ENCODE results near the gene NME3.

Gene NME3

DNA sequence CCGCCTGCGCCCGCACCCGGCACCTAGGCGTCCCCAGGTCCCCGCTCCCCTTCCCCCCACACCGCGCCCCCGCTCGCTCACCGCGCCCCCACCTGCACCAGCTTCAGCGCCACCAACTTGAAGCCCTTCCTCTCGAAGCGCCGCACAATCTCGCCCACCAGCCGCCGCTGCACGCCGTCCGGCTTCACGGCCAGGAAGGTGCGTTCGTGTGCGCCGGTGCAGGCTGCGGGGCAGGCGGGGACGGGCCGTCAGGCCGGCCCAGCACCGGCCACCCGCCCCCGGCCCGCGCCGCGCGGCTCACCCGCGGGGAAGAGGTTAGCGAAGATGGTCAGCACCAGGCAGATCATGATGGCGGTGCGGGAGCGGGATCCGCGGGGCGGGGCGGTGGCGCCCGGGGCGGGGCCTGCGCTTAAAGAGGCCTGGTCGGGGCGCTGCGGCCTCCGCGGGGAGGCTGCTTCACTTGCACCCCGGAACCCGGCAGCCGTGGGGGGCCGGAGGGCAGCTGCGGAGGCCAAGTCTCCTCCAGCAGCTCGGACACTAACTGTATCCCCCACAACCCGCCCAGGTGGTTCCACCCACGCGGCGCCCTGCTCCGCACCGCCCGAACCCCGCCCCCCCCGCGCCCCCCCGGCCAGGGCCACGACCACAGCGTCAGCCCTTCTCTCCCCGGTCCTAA lies at the start of gene NME3:
Gene NME3 (minus strand): TSS at position 356 of the 676 bp plus-strand sequence. CDS start 9 bp downstream, at position 347.
- TF ChIP-seq GATA2 (IDR thresholded peaks at IDR 0.05; ENCODE audit: low read depth, low read length) (no peak), GATA3 (IDR thresholded peaks at IDR 0.05; ENCODE audit: low read depth, low read length) (no peak)

DNA sequence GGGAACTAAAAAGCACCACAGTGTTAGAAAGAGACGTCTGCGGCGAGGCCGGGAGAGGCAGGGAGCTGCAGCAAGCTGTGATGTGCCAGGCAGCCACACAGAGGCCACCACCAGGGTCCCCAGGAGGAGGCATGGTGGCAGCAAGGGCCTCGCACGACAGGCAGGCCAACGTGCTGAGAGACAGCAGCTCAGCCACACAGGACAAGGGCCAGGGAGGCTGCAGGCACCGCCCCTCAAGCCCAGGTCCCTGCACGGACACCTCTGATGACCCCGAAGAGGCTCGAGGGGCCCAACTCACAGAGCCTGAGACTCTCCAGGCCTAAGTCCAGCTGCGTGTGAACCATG lies 49.6 kb upstream of the NME3 start:
- TF ChIP-seq GATA3 (IDR thresholded peaks at IDR 0.05; ENCODE audit: low read depth, low read length) (no peak), GATA2 (IDR thresholded peaks at IDR 0.05; ENCODE audit: low read depth, low read length) (no peak)

DNA sequence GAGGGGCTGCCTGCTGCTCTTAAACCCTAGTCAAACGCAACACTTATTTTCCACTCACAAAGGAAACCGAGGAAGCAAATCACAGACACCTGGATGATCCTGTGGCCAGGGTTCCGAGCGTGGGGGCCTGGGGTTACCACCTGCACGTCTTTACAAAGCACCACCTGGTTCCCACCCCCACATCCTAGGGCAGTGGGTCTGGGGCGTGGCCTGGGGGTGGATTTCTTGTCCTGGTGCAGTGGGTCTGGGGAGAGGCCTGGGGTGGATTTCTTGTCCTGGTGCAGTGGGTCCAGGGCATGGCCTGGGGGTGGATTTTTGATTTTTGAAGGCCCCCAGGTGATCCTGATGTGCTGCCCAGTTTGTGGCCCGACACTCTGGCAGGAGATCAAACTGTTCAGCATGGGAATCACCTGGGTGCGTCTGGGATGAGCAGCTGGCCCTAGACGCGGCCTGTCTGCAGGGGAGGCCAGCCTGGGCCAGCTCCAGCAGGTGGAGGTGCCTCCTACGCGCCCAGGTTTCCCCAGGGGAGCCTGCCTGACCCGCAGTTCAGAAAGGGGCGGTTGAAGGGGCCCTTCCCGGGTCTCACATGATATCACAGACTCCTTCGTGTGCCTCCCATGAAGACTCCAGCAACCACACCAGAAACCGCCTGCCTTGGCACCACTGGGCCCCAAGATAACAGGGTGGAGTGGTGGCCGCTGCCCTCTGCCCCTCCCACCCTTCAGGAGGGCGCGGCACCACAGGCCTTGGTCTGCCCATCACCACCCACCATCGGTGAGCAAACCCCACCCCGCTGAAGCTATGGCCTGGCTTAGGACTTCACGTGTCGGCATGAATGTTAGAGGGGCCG lies 49.0 kb upstream of the NME3 start:
- TF ChIP-seq GATA3 (IDR thresholded peaks at IDR 0.05; ENCODE audit: low read depth, low read length): no peak
- no peak for TF ChIP-seq GATA2 (IDR thresholded peaks at IDR 0.05; ENCODE audit: low read depth, low read length)

- TF ChIP-seq GATA3 (IDR thresholded peaks at IDR 0.05; ENCODE audit: low read depth, low read length): no peak
- TF ChIP-seq GATA2 (IDR thresholded peaks at IDR 0.05; ENCODE audit: low read depth, low read length): no peak
These were observed 48.3 kb upstream of the NME3 start for GRCh38 chr16:1819611-1820010.

DNA sequence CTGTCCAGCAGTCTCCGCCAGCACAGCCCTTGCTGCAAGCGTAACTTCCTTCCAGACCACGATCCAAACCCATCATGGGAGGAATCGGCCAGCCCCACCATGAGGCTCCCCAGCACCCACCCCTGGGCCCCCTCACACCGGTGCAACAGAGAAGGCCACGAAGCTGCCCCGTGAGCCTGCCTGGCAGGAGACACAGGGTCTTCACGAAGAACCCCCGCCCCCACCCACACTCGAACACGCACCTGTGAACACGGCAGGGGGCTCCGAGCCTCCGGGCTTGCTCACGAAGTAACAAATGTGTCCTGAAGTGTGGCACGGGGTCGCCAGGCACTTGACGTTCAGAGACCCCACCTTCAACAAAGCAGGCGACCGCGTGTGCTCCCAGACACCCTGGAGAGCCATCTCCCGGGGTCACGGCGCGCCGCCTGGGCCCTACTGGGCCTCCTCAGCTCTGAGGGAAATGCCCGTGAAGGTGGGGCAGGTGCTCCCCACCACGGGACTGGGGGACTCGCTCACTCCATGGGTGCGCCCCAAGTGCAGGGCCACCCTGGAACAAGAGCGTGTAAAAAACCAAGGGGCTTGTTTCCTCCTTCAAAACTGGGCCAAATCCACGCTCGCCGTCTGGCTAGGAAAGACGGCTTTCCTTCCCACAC lies 47.7 kb upstream of the NME3 start:
- no peak for TF ChIP-seq GATA3 (IDR thresholded peaks at IDR 0.05; ENCODE audit: low read depth, low read length)
- TF ChIP-seq GATA2 (IDR thresholded peaks at IDR 0.05; ENCODE audit: low read depth, low read length): no peak

- TF ChIP-seq GATA3 (IDR thresholded peaks at IDR 0.05; ENCODE audit: low read depth, low read length): no peak
- TF ChIP-seq GATA2 (IDR thresholded peaks at IDR 0.05; ENCODE audit: low read depth, low read length): no peak
These were observed 47.0 kb upstream of the NME3 start for GRCh38 chr16:1818204-1818872.

GRCh38 chr16:1817716-1818115 lies 46.4 kb upstream of the NME3 start:
- TF ChIP-seq GATA3 (IDR thresholded peaks at IDR 0.05; ENCODE audit: low read depth, low read length) (no peak), GATA2 (IDR thresholded peaks at IDR 0.05; ENCODE audit: low read depth, low read length) (no peak)

DNA sequence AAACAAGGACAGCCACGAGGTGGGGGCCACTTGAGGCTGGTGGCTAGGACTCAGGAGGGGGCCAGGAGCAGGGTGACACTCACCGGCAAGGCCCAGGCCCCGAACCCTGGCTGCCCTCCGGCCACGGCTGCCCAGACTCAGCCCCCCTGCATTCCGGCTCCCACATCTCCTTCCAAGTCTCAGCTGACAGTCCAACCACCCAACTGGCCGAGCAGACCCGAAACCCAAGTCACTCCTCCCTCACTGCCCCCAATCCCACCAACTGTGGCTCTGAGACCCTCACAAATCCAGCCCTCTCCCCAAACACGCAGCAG lies 45.9 kb upstream of the NME3 start:
- TF ChIP-seq GATA3 (IDR thresholded peaks at IDR 0.05; ENCODE audit: low read depth, low read length) (no peak), GATA2 (IDR thresholded peaks at IDR 0.05; ENCODE audit: low read depth, low read length) (no peak)

DNA sequence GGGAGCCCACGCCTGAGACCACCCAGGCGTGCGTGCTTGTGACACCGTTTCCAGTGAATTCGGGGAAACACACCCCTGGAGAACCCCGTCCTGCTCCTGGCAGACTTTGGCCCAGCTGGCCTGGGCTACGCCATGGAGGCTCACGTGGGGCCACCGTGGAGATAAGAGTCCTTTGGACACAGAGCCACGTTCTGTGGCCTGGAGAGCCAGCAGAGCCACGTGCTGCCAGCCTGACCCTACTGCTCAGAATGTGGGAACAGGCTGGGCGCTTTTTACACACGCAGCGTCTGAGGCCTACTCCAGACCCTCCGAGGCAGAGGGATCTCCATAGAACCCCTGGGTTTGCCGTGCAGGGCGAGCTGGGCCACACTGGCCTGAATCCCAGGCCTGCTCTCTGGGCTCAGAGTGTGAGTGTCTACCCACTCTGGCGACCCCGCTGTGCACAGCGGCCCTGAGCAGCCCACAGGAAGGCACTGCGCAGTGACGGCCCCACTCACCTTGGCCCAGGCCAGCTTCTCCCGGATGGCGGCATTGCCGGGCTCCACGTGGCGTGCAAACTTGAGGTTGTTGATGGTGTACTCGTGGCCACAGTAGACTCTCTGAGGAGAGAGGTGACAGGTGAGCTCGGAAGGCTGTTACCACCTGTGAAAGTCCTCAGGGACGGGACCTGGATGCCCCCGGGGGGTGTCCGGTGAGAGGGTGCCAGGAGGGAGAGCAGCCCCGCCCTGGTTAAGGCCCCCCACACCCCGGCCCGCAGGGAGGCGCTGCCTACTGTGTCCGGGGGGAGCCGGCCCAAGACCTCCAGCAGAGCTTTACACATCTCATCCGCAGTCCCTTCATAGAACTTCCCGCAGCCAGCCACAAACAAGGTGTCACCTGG lies 45.3 kb upstream of the NME3 start:
- TF ChIP-seq GATA2 (IDR thresholded peaks at IDR 0.05; ENCODE audit: low read depth, low read length) (no peak), GATA3 (IDR thresholded peaks at IDR 0.05; ENCODE audit: low read depth, low read length) (no peak)

- TF ChIP-seq GATA3 (IDR thresholded peaks at IDR 0.05; ENCODE audit: low read depth, low read length) (no peak), GATA2 (IDR thresholded peaks at IDR 0.05; ENCODE audit: low read depth, low read length) (no peak)
These were observed 44.1 kb upstream of the NME3 start for GRCh38 chr16:1815461-1815860.

GRCh38 chr16:1812732-1813163 lies 41.4 kb upstream of the NME3 start:
- TF ChIP-seq GATA2 (IDR thresholded peaks at IDR 0.05; ENCODE audit: low read depth, low read length) (no peak), GATA3 (IDR thresholded peaks at IDR 0.05; ENCODE audit: low read depth, low read length) (no peak)

DNA sequence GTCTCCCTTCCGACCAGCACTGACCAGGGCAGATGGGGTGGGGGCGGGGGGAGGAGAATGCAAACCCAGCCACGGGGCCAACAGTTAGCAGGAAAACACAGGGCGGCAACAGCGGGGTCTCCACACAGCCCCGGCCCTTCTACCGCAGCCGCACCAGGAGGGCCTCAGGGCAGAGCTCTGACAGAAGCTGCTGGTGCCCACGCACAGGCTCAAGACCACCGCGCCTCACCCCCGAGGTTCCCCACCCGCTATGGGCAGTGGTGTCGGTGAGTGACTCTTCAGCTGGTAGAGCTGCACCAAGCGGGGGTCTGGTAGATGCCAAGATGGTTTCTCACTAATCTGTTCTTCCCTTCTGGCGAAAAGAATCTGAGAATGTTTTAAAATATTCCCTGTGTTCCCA lies 39.2 kb upstream of the NME3 start:
- TF ChIP-seq GATA3 (IDR thresholded peaks at IDR 0.05; ENCODE audit: low read depth, low read length) (no peak), GATA2 (IDR thresholded peaks at IDR 0.05; ENCODE audit: low read depth, low read length) (no peak)

DNA sequence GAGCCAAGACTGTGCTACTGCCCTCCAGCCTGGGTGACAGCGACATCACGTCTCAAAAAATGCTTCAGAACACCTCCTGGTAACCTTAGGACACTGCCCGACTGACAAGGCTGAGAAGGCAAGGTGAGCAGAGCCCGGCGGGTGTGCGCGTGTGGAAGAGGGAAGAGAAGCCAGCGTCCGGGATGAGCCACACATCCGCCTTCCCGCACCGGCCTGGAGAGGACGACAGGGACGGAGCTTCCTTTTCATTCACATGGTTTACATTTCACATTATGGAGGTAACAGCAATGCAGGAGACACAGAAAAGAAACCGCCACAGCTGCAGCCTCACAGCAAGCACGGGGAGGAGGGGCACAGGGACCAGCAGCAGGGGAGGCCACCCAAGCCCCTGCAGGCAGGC lies 38.8 kb upstream of the NME3 start:
- TF ChIP-seq GATA2 (IDR thresholded peaks at IDR 0.05; ENCODE audit: low read depth, low read length): no peak
- TF ChIP-seq GATA3 (IDR thresholded peaks at IDR 0.05; ENCODE audit: low read depth, low read length): no peak
